HG03439 (cell line): ENCODE data around the gene ATXN10.

Source experiments
- ATAC-seq: cut with Tn5 transposase; IDR thresholded peaks from one replicate; pipeline ENCODE4 v1.9.1; 2021; ENCODE audit warnings: mild to moderate bottlenecking, moderate library complexity; ENCODE audit not compliant: unreplicated experiment

The ATXN10 gene

GRCh38 chr22:45887202-45888131, 215.8 kb downstream of the ATXN10 start:
- ATAC-seq, result no peak

GRCh38 chr22:45888221-45889092, 216.8 kb downstream of the ATXN10 start:
- no peak for ATAC-seq

- ATAC-seq, result no peak
Observed at GRCh38 chr22:45889093-45889538, 217.5 kb downstream of the ATXN10 start.

GRCh38 chr22:45889539-45890350, 218.1 kb downstream of the ATXN10 start:
- no peak for ATAC-seq

- ATAC-seq, result no peak
Observed at GRCh38 chr22:45890351-45890635, 218.7 kb downstream of the ATXN10 start.

GRCh38 chr22:45891021-45891421, 219.4 kb downstream of the ATXN10 start:
- no peak for ATAC-seq

- ATAC-seq, result no peak
Observed at GRCh38 chr22:45891471-45891995, 219.9 kb downstream of the ATXN10 start.

- ATAC-seq, result no peak
Observed at GRCh38 chr22:45891996-45892621, 220.5 kb downstream of the ATXN10 start.

- ATAC-seq, result no peak
Observed at GRCh38 chr22:45892681-45893461, 221.2 kb downstream of the ATXN10 start.

- no peak for ATAC-seq
Observed at GRCh38 chr22:45893516-45893915, 221.9 kb downstream of the ATXN10 start.
